HFF-Myc (cell line): ENCODE data around the gene ZNF157.
"Not testable (repeated sequence)": the region's sequence is repeated elsewhere in the genome, so short reads cannot be mapped to it uniquely, and the experiment has no call there.

Experiments used
- DNase-seq: peaks from one replicate; pipeline ENCODE4 v3.0.0-alpha.2; 2011; ENCODE audit warnings: low read depth; ENCODE audit errors: extremely low read depth
- H3K4me3 ChIP-seq: replicated peaks from 2 replicates; pipeline ENCODE4 v1.5.1; 2011; ENCODE audit warnings: low read depth, mild to moderate bottlenecking, control low read depth, low read length
- CTCF ChIP-seq: IDR thresholded peaks from 2 replicates; pipeline ENCODE4 v1.5.1; 2012; ENCODE audit warnings: mild to moderate bottlenecking, low read depth, low read length, control low read depth; ENCODE audit errors: missing control alignments

The ZNF157 gene

GRCh38 chrX:47370278-47370677 lies at the start of gene ZNF157:
TSS of gene ZNF157 (plus strand) at chrX:47370578. CDS start at chrX:47370669, 91 bp downstream.
- H3K4me3 ChIP-seq, result no peak within 1 kb of the TSS
- TF ChIP-seq CTCF, result no peak
- DNase-seq, result no peak

GRCh38 chrX:47321386-47321785 lies 49.0 kb upstream of the ZNF157 start:
- DNase-seq, result peak; percentile 10
- no peak overlapping the region for H3K4me3 ChIP-seq
- no peak for TF ChIP-seq CTCF

- no peak for DNase-seq
- TF ChIP-seq CTCF, result no peak
- no peak overlapping the region for H3K4me3 ChIP-seq
Measured at GRCh38 chrX:47321823-47322371, 48.5 kb upstream of the ZNF157 start.

- TF ChIP-seq CTCF, result no peak
- H3K4me3 ChIP-seq, result no peak overlapping the region
- DNase-seq, result no peak
Measured at GRCh38 chrX:47327902-47328301, 42.5 kb upstream of the ZNF157 start.

DNA sequence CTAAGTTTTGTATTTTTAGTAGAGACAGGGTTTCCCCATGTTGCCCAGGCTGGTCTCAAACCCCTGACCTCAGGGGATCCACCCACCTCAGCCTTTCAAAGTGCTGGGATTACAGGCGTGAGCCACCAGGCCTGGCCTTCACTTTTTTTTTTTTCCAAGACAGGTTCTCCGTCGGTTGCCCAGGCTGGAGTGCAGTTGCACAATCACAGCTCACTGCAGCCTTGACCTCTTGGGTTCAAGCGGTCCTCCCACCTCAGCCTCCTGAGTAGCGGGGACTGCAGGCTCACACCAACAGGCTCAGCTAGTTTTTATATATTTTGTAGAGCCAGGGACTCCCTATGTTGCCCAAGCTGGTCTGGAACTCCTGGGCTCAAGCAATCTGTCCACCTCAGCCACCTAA lies 37.6 kb upstream of the ZNF157 start:
- H3K4me3 ChIP-seq, DNase-seq: not testable (repeated sequence)

GRCh38 chrX:47351706-47352105 lies 18.7 kb upstream of the ZNF157 start:
- DNase-seq, result no peak
- no peak overlapping the region for H3K4me3 ChIP-seq
- no peak for TF ChIP-seq CTCF

DNA sequence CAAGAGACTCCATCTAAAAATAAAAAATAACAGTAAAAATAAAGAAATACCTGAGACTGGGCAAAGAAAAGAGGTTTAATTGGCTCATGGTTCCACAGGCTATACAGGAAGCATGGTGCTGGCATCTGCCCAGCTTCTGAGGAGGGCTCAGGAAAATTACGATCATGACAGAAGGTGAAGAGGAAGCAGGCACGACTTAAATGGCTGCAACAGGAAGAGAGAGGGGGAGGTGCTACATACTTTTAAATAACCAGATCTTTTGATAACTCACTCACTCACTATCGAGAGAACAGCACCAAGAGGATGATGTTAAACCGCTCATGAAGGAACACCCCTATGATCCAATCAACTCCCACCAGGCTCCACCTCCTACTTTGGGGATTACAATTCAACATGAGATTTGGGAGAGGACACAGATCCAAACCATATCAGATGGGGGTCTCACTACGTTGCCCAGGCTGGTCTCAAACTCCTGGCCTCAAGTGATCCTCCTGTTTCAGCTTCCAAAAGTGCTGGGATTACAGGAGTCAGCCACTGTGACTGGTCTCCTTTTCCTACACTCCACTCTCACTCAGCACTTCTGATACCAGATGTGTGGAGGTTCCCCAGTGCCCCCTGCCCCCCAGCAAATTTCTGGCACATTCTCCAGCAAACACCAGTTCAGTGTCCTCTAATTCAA lies 11.9 kb upstream of the ZNF157 start:
- DNase-seq, result no peak
- no peak overlapping the region for H3K4me3 ChIP-seq
- no peak for TF ChIP-seq CTCF
